Activated T-cell treated with anti-CD3 and anti-CD28 coated beads for 4 hours (primary cell): ENCODE results near the gene PCBP3.
"Not testable (repeated sequence)": the region's sequence is repeated elsewhere in the genome, so short reads cannot be mapped to it uniquely, and the experiment has no call there.

ENCODE experiments used
- DNase-seq: peaks from one replicate; pipeline ENCODE4 v3.0.0-alpha.2; 2020

The PCBP3 gene

DNA sequence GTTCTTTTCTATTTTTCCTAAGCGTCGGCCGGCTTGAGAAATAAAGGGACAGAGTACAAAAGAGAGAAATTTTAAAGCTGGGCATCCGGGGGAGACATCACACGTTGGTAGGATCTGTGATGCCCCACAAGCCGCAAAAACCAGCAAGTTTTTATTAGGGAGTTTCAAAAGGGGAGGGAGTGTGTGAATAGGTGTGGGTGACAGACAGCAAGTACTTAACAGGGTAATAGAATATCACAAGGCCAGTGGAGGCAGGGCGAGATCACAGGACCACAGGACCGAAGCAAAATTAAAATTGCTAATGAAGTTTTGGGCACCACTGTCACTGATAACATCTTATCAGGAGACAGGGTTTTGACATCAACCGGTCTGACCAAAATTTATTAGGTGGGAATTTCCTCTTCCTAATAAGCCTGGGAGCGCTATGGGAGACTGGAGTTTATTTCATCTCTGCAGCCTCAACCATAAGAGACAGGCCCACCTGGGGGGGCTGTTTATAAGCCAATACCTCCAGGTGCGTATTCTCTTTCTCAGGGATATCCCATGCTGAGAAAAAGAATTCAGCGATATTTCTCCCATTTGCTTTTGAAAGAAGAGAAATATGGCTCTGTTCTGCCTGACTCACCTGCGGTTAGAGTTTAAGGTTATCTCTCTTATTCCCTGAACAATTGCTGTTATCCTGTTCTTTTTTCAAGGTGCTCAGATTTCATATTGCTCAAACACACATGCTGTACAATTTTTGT lies 332.3 kb downstream of the PCBP3 start:
- DNase-seq = not testable (repeated sequence)

DNA sequence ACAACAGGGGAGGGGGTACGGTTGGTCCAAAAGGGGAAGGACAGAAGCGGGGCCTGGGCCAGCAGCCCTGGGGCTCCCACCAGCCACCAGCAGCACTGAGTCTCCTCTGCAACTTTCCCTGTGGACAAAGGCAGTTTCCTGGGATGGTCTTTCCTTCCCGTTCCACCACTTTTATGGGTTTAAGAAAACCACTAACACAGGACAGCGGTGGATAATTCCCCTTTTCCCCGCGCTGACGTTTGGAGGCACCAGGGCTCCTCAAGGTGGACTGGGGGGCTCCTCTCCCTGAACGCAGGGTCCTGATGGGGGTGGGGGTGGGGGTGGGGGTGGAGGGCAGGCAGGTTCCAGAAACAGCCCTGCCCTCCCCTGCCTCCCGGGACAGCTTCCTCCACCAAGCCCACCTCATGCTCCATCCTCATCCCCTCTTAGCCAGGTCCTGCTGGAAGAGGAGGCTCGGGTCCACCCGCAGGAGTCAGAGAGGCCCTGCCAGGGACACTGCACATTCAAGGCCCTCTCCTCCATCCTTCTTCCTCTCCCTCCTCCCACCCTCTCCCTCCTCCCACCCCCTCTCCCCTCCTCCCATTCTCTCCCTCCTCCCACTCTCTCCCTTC lies 333.3 kb downstream of the PCBP3 start:
- DNase-seq = no peak

DNA sequence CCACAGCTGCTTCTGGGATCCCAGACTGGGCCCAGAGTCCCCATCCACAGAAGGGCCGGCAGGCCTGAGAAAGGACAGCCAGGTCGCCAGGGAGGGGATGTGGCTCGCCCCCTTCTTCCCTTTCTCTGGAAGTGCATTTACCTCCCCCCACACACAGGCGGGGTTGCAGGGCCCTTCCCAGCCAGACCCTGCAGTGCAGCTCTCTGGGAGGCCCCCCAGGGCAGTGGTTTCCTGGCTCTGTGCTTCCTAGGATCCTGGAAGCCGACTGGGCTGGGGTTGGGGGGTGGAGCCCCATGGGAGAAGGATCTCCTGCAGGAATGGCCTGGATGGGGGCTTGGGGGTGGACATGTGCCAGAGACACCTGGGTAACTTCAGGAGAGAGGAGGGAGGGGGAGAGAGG lies 333.9 kb downstream of the PCBP3 start:
- no peak for DNase-seq

DNA sequence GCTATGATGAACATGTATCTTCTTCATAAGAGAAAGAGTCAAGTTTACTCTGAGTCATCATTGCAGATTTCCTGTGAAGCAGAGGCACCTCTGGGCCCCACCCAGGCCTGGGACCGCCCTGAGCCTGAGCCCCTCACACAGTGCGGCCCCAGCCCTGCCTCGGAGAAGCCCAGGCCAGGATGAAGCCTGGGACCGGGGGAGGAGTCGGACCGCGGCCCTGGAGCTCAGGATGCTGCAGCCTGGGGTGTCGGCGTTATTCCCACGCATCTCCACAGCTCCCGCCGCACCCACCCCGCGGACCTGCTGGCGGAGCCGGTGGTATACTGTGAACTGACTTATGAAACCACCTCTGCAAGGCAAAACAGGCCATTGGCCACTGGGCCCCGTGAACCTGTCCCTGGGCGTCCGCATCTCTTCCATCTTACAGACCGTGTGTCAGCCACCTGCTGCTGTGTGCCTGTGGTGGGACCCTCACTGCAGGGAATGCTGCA lies 335.7 kb downstream of the PCBP3 start:
- no peak for DNase-seq

DNA sequence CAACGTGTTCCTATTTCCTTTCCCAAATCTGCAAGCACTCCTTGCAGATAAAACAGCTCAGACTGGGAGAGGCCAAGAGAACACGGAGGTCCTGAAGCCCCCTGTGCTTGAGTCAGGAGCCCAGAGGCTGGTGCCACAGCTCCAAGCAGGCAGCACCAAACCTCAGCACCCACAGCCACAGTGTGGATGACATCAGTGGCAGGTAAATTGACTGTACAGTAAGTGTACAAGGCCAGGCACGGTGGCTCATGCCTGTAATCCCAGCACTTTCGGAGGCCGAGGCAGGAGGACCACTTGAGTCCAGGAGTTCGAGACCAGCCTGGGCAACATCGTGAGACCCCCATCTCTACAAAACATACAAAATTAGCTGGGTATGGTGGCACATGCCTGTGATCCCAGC lies 336.1 kb downstream of the PCBP3 start:
- DNase-seq = no peak

DNA sequence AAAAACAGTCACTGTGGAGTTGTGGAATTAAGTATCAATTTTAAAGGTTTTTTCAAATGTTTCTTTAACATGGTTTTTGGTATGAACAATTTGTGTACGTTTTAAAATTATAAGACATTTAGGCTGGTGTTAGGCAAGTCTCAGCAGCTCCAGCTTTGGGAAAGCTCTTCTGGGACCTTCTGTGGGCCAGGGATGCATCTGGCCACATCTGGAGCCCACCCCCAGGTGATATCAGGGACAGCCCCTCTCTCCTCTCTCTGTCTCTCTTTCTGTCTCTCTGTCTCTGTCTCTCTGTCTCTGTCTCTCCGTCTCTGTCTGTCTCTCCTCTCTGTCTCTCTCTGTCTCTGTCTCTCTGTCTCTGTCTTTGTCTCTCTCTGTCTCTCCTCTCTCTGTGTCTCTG lies 336.7 kb downstream of the PCBP3 start:
- DNase-seq = no peak

DNA sequence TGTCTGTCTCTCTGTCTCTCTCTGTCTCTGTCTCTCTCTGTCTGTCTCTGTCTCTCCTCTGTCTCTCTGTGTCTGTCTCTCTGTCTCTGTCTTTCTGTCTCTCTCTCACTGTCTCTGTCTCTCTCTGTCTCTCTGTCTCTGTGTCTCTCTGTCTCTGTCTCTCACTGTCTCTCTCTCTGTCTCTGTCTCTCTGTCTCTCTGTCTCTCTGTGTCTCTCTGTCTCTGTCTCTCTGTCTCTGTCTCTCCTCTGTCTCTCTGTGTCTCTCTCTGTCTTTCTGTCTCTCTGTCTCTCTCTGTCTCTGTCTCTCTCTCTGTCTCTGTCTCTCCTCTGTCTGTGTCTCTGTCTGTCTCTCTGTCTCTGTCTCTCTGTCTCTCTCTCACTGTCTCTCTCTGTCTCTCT lies 337.2 kb downstream of the PCBP3 start:
- DNase-seq = no peak

DNA sequence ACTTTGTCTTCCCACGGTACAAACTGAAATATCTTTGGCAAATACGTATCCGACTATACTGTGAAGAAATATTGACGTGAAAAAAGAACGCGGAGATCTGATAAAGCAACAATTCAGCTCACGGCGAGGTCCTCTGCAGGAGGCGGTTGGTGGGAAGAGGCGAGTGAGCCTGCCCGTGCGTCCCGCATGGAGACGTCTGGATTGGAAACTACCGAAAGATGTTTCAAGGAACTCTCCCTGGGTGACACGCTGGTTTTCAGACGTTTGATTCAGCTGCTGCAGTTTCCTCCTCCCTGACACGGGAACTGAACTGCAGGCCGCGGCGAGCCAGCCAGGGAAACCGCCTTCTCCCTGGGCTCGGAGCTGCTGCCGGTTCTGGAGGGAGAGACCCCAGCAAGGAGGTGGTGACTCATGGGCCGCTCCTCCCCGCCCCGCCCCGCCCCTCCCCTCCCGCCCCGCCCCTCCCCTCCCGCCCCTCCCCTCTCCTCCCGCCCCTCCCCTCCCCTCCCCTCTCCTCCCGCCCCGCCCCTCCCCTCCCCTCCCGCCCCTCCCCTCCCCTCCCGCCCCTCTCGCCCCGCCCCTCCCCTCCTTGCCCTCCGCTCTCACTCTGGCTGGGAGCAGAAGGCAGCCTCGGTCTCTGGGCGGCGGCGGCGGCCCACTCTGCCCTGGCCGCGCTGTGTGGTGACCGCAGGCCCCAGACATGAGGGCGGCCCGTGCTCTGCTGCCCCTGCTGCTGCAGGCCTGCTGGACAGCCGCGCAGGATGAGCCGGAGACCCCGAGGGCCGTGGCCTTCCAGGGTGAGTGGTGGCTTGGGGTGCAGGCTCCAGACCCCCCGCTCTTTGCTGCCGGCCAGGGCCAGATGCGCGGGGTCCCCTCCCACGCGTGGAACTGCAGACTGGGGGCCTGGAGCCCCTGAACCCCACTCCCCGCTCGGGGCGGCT lies 337.9 kb downstream of the PCBP3 start, which contains the start of gene COL6A1:
Gene COL6A1, plus strand, starts transcription at position 620 of the 941 bp plus-strand sequence. Its CDS starts 81 bp downstream, at position 701.
- DNase-seq = peak; percentile 32

DNA sequence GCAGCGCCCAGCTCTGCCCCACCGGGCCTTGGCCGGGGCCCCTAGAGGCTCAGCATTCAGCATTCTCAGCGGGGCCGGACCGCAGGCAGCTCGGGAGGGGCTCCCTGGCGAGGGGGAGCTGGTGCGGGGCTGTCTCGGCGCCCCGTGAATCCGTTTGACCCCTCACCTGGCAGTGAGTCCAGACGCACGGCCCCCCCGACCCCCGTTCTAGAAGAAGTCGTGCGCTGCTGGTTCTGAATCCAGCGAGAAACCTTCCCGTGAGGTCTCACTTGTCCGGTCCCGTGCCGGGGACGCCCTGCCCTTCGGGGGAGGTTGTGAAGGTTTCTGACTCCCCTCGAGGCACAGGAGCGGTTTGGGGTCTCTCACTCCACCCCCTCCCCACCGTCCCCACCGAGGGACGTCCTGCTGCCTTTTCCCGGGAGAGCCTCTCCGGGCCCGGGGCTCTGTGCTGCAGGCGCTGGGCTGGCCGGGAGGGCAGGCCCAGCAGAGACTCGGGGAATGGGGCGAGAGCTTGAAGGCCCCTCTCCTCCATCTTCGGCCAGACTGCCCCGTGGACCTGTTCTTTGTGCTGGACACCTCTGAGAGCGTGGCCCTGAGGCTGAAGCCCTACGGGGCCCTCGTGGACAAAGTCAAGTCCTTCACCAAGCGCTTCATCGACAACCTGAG lies 338.7 kb downstream of the PCBP3 start:
- no peak for DNase-seq

DNA sequence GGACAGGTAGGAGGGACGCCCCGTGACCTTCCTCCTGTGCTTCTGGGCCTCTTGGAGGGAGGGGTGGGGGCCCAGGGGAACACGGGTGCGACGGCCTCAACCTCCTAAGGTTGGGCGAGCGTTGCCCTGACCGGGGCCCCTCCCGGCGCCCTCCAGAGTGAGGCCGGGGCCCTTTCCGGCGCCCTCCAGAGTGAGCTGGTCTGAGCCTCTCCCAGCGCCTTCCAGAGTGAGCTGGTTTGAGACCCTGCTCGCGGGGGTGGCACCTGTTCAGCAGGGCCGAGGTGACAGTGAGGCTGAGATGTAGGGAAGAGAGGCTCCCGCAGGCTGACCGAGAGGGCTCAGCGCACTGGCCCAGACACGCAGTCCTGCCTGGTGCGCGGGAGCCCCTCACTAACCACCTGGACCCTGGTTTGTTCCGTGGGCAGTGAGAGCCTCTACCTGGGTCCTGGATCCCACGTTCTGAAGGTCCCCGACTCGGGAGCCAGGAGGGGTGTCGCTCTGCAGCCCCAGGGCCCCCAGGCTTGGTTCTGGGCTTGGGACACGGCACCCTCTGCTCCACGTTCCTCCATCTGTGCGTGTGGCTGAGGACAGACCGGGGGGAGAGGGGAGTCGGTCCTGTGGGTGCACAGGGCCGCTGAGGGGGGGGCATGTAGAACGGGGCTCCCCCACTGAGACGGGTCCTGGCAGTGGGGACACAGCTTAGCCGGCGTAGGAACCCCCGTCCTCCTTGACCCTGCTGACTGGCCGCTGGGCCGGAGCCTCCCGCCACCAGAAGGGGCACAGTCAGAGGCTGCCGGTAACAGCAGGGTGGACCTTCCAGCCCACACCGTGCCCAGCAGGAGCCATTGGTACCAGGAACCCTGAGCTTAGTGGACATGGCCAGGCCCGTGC lies 339.5 kb downstream of the PCBP3 start:
- DNase-seq = no peak

DNA sequence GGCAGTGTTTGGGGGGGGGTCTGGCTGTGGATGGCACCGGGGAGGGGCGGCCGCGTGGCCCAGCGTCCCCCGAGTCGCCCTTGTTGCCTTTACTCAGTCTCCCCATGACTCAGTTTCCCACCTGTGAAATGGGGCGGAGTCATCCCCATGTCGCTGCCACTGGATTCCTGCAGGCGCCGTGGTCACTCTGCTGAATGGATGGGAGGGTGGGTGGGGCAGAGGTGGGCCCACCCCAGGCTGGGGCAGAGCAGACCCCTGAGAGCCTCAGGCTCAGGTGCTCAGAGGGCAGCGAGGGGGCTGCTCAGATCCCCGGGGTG lies 340.1 kb downstream of the PCBP3 start:
- no peak for DNase-seq

DNA sequence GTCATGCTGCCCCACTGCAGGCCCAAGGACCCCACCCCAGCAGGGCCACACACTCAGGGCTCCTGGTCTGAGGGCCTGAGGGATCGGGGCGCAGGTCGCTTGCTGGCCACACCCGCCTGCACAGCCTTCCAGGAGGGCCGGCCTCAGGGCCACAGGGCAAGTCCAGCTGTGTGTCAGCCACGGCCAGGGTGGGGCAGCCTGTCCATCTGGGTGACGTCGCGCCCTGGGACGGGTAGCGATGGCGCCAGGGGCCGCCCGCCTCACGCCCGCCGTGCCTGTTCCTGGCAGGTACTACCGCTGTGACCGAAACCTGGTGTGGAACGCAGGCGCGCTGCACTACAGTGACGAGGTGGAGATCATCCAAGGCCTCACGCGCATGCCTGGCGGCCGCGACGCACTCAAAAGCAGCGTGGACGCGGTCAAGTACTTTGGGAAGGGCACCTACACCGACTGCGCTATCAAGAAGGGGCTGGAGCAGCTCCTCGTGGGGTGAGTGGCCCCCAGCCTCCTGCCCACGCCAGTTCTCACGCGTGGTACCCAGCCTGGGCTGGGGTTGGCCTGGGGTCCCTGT lies 340.5 kb downstream of the PCBP3 start:
- DNase-seq = no peak

DNA sequence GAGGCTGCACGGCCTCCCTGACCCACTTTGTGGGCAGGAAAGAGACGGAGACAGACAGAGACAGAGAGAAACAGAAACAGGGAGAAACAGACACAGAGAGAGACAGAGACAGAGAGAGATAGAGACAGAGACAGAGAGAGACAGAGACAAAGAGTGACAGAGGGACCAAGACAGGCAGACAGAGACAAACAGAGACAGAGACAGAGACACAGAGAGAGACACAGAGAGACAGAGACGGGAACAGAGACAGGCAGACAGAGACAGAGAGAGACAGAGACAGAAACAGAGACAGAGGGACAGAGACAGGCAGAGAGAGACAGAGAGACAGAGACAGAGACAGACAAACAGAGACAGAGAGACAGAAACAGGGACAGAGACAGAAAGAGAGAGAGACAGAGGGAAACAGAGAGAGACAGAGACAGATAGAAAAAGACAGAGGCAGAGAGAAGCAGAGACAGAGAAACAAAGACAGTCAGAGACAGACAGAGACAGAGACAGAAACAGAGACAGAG lies 341.1 kb downstream of the PCBP3 start:
- DNase-seq = no peak

DNA sequence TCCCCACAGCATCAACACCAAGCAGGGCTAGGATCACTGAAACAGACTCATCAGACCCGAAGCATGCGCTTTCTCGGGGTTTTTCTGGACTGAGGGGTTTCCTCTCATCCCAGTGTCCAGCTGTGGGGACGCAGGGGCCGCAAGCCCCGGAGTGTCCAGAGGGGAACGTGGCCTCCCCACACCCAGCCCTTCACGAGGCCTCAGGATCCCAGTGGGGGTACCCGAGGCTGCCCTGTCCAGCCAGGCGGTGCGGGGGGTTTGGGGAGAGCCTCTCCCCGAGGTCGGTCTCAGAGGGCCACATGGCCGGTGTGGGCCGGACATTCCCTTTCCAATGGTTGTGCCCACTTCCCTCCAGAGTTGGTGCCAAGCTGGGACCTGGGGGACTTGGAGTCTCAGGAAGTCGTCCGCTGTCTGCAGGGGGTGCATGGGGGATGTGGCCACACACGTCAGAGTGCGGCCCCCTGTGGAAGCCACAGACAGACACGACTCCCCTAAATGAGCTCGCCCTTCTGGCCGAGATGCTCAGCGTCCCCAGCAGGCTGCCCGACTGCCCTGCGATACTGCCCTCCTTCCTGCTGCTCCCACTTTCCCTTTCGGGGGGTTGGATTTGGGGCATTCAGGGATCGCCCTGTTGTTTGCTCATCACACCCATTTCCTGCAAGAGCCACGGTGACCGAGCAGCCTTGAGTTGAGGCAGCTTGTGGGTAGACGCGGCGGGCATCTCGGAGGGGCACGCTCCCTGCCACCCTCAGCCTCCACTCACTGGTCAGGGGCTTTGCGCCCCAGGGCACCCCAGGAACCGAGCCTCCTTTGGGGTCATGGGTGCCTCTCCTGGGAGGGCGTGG lies 342.2 kb downstream of the PCBP3 start:
- no peak for DNase-seq

DNA sequence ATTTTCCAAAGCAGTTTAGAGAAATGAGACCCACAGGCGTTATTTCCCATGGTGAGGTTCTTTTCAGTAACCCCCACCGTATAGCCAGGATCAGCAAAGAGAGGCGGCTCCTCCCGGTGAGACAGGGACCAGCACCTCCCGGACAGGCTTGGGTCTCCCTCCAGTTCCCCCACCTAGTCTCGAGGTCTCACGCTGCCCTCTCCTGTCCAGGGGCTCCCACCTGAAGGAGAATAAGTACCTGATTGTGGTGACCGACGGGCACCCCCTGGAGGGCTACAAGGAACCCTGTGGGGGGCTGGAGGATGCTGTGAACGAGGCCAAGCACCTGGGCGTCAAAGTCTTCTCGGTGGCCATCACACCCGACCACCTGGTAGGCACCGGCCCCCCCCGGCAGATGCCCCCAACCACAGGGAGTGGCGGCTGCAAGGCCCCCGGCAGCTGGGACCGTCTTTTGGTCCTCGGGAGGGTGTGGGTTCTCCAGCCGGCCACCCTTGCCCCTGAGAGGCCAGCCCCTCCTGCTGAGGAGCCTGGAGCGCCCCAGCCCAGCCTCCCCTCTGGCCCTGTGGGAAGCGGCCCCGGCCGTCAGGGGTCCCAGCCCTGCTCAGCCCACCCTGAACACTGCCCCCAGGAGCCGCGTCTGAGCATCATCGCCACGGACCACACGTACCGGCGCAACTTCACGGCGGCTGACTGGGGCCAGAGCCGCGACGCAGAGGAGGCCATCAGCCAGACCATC lies 343.0 kb downstream of the PCBP3 start:
- no peak for DNase-seq

DNA sequence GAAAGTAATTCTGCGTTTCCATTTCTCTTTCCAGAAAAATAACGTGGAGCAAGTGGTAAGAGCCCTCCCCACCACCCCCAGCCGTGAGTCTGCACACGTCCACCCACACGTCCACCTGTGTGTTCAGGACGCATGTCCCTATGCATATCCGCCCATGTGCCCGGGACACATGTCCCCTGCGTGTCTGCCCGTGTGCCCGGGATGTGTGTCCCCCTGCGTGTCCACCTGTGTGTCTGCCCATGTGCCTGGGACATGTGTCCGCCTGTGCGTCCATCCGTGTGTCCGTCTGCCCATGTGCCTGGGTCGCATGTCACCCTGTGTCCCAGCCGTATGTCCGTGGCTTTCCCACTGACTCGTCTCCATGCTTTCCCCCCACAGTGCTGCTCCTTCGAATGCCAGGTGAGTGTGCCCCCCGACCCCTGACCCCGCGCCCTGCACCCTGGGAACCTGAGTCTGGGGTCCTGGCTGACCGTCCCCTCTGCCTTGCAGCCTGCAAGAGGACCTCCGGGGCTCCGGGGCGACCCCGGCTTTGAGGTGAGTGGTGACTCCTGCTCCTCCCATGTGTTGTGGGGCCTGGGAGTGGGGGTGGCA lies 343.7 kb downstream of the PCBP3 start:
- no peak for DNase-seq

DNA sequence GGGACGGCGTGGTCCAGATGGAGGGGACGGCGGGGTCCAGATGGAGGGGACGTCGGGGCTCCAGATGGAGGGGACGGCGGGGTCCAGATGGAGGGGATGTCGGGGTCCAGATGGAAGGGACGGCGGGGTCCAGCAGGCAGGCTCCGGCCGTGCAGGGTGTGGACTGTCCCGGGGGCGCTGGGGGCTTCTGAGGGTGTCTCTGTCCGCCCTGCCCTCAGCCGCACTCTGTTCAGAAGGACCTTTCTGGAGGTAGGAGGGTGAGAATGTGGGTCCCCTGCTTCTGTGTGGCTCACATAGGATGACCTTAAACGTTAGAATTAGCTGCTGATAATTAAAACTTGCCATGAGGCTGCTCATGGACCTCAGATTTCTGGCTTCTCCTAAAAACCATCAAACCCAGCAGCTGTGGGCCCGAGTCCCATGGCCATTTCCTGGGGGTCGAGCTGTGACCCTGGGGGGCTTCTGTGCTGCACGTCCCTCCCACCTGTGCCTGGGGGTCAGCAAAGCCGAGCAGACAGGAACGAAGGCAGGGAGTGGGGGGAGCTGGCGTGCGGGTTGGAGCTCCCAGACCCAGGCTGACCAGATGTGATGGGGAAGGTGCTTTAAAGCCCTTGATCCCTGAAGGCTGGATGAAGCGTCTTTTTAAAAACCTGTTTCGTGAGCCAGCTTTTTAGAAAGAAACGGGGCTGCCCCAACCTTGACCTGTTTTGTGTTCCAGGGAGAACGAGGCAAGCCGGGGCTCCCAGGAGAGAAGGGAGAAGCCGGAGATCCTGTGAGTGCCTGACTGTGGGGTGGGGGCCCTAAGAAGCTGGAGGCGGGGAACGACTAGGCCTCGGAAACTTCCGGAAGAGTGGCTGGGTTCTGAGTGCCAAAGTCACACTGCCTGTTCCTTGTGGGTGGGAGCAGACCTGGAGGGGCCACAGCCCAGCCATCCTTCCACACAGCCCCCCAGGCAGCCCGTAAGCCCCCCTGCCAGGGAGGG lies 345.1 kb downstream of the PCBP3 start:
- DNase-seq = no peak
